GM12874 (cell line): Measurements from ENCODE around the gene AP1G1.

ENCODE experiments used
- TF ChIP-seq, protein P1 (sequence below): IDR thresholded peaks from 2 replicates; pipeline ENCODE4 v1.5.1; 2011; ENCODE audit warnings: low read depth, mild to moderate bottlenecking, control low read depth, low read length, moderate library complexity; ENCODE audit not compliant: insufficient read depth

Gene AP1G1

DNA sequence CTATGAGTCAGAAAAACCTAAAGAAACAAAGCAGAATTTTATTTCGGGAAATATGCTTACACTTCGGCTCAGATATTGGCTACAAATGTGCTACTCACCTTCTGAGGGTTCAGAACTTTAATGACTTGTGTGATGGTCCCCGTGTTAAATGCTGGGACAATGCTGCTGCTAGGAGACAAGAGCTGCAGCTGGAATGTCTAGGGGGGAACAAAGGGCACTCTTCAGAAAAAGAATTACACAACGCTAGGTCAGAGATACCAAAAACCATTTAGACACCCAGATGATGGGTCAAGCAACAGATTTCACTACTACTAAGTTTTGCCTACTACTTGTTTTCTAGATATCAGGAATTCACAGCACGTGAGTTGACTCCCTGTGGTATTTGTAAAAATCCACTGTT, 74.1 kb downstream of the AP1G1 start:
- TF ChIP-seq, protein P1, sequence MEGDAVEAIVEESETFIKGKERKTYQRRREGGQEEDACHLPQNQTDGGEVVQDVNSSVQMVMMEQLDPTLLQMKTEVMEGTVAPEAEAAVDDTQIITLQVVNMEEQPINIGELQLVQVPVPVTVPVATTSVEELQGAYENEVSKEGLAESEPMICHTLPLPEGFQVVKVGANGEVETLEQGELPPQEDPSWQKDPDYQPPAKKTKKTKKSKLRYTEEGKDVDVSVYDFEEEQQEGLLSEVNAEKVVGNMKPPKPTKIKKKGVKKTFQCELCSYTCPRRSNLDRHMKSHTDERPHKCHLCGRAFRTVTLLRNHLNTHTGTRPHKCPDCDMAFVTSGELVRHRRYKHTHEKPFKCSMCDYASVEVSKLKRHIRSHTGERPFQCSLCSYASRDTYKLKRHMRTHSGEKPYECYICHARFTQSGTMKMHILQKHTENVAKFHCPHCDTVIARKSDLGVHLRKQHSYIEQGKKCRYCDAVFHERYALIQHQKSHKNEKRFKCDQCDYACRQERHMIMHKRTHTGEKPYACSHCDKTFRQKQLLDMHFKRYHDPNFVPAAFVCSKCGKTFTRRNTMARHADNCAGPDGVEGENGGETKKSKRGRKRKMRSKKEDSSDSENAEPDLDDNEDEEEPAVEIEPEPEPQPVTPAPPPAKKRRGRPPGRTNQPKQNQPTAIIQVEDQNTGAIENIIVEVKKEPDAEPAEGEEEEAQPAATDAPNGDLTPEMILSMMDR = no peak

DNA sequence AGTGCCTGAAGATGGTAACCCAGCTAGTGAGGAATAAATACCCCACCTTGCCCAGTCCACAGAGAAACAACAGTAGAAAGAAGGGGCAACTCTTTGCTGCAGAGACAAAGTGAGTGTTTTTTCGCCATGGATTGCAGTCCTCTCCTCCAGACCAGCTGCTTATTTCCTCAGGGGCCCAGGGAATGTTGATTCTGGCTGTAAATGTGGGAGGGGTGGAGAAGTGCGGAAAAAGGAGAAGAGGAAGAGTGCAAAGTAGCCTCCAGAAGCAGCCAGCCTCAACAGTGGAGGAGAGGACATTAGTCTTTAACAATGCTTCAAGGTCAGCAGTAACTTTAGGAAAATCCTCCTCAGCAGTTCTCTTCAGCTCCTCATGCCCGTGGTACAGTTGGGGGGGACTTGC, 76.0 kb downstream of the AP1G1 start:
- TF ChIP-seq, protein P1 = no peak

GRCh38 chr16:71727551-71728324, 80.9 kb downstream of the AP1G1 start:
- TF ChIP-seq, protein P1 = no peak

DNA sequence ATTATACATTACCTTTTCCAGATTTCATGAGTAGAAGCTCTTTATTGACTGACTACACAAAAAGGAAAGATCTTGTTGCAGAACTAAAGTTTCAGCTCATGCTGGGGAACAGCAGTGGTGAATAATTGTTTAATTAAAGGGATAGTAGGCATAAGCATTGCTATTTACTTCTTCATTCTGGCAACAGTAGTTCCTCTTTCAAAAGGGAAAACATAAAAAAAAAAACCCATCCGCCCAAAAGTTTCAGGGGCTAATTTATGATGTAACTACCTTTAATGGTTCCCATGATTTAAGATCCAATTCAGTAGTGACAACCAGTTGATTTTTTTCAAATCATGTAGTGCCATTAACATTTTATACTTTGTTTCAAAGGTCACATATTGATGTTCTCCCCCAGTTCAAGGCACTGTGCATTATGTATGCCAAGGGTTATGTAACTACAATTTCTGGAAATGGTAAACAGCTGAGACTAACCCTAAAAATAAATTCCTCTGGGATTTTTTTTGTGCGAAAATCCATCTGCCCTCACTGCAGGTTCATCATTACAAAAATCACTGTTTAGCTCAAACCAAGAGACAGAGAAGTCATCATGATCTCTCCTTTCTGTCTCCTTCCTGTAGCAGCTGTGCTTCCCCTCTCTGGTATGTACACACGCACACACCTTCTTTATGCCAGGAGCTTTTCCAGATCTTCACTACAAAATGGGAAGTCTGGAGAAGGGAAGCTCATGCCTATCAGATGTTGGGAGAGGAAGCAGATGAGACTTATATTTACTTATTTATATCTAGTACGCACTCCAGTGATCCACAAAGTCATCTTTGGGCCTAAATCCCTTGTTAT, 81.9 kb downstream of the AP1G1 start:
- TF ChIP-seq, protein P1 = no peak

DNA sequence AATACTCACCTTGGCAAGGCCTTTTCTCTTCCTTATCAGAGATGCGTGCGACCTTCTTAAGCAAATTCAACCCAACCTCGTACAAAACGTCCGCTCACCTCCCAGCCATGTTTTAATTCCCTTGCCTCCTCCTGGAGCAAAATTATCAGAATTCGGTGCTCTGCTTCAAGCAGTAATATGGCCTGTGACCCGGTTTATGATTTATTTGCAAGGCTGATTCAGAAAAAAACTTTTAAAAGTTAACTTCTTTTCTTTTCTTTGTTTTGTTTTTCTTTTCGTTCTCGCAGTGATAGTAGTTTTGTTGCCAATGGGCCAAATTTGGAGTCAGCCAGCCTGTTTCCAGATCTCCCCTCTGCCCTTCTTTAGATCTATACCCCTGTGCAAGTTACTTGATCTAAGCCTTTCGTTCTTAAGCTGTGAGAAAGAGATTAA, 84.3 kb downstream of the AP1G1 start, which contains the start of gene PHLPP2:
TSS of gene PHLPP2 (minus strand) at position 382 of the 432 bp plus-strand sequence. CDS start 9,906 bp downstream, outside the sequence.
- TF ChIP-seq, protein P1 = no peak

- TF ChIP-seq, protein P1 = no peak
Measured at GRCh38 chr16:71723537-71724319, 84.9 kb downstream of the AP1G1 start.
